ENCODE results near the gene ZNF621.

DNA sequence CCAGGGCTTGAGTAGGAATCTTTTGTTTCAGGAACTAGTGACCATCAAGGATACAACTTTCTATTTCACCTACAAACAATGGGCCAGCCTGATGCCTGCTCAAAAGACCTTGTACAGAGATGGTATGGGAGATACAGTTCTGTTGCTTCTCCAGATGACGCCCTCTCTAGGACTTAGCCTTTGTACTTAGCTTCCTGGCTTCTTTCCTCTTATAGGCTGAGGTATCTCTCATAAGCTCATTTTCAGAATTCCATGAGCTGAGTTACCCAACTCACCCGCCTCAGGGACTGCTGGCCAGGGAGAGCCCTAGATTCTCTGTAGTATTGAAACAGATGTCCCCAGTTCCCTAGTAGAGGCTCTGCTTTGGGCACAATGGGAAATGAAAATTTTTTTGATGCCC, 27.5 kb upstream of the ZNF621 start:
- TF ChIP-seq TAF1 (IDR thresholded peaks at IDR 0.05; ENCODE audit: low read depth) = no peak
- no peak for TF ChIP-seq EP300 (IDR thresholded peaks at IDR 0.05; ENCODE audit: borderline replicate concordance)
- no peak for TF ChIP-seq RAD21 (IDR thresholded peaks at IDR 0.05; ENCODE audit: low read depth)
- TF ChIP-seq EGR1 (IDR thresholded peaks at IDR 0.05) = no peak
- TF ChIP-seq, protein P1, sequence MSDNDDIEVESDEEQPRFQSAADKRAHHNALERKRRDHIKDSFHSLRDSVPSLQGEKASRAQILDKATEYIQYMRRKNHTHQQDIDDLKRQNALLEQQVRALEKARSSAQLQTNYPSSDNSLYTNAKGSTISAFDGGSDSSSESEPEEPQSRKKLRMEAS (IDR thresholded peaks at IDR 0.05) = no peak
- TF ChIP-seq ZBTB7A (IDR thresholded peaks at IDR 0.05; ENCODE audit: low read depth) = no peak
- TF ChIP-seq FOXM1 (IDR thresholded peaks at IDR 0.05; ENCODE audit: borderline replicate concordance, low read depth) = no peak
- TF ChIP-seq CREB1 (IDR thresholded peaks at IDR 0.05; ENCODE audit: low read depth) = no peak
